Ovary (tissue), 3 donors: ENCODE results near the gene DENND1A.

Experiments
- CTCF ChIP-seq, 3 donors: fragments of 450-650 bp in 2 of 3; fragments of 200-600 bp in 1 of 3; IDR thresholded peaks; one replicate each; pipeline versions ENCODE4 v1.5.1 to v1.8.0; 2016 to 2022; ENCODE audit warnings: antibody characterized with exemption in 3 of 3, mild to moderate bottlenecking in 1 of 3
- EP300 ChIP-seq: sonication (generic); formaldehyde crosslinking; IDR thresholded peaks from one replicate; pipeline ENCODE4 v1.6.1; 2017; ENCODE audit warnings: antibody characterized with exemption
- POLR2A ChIP-seq: fragments of 450-650 bp; IDR thresholded peaks from one replicate; pipeline ENCODE4 v1.6.1; 2017; ENCODE audit warnings: antibody characterized with exemption, mild to moderate bottlenecking, moderate library complexity
- donor health status: DM: no; HTN: no; CAD: no.

- TF ChIP-seq POLR2A (no peak), CTCF (IDR thresholded peaks at IDR 0.05) (no peak), EP300 (no peak)
Observed at GRCh38 chr9:123445981-123446610, 483.8 kb downstream of the DENND1A start.
